RWPE2 (cell line): Measurements from ENCODE around the gene DNAL4.

Source experiments
- ATAC-seq: fragments of 200-7000 bp; cut with Tn5 transposase; 3 replicates; pipeline ENCODE4 v1.9.1; 2021; ENCODE audit warnings: low read depth
- DNase-seq: peaks from one replicate; pipeline ENCODE4 v3.0.0-alpha.2; 2020; ENCODE audit warnings: low spot score
- H3K27ac ChIP-seq: fragments of 450-650 bp; 2 replicates; pipeline ENCODE4 v1.5.1; 2017; ENCODE audit warnings: mild to moderate bottlenecking; ENCODE audit not compliant: poor library complexity, severe bottlenecking
- H3K27me3 ChIP-seq: fragments of 250-450 bp; sonication (Bioruptor Pico); 2 replicates; pipeline ENCODE4 v1.5.1; 2021; ENCODE audit warnings: mild to moderate bottlenecking, moderate library complexity; ENCODE audit not compliant: insufficient read depth, poor library complexity, severe bottlenecking
- H3K36me3 ChIP-seq: fragments of 250-450 bp; sonication (Bioruptor Pico); 2 replicates; pipeline ENCODE4 v1.5.1; 2020; ENCODE audit warnings: low read depth, mild to moderate bottlenecking, moderate library complexity
- H3K4me1 ChIP-seq: fragments of 250-450 bp; sonication (Bioruptor Pico); 2 replicates; pipeline ENCODE4 v1.5.1; 2021; ENCODE audit warnings: mild to moderate bottlenecking, moderate library complexity; ENCODE audit not compliant: insufficient read depth, poor library complexity, severe bottlenecking
- H3K4me3 ChIP-seq: fragments of 250-450 bp; sonication (Bioruptor Pico); 2 replicates; pipeline ENCODE4 v1.5.1; 2021; ENCODE audit warnings: mild to moderate bottlenecking, moderate library complexity; ENCODE audit not compliant: severe bottlenecking
- H3K9me3 ChIP-seq: fragments of 250-450 bp; sonication (Bioruptor Pico); 2 replicates; pipeline ENCODE4 v1.5.1; 2021; ENCODE audit warnings: mild to moderate bottlenecking, moderate library complexity; ENCODE audit not compliant: severe bottlenecking
- CTCF ChIP-seq: fragments of 450-650 bp; IDR thresholded peaks from one replicate; pipeline ENCODE4 v1.5.1; 2017; ENCODE audit warnings: mild to moderate bottlenecking, moderate library complexity; ENCODE audit not compliant: poor library complexity, severe bottlenecking

DNAL4 gene

GRCh38 chr22:38736257-38736570 is 57.7 kb downstream of the DNAL4 start:
- DNase-seq (no peak), ATAC-seq (no peak)
- Histone ChIP-seq H3K4me1 (no peaks in the 10 kb centered on the region), H3K9me3 (no peaks in the 10 kb centered on the region), H3K27me3 (no peaks in the 10 kb centered on the region), H3K36me3 (peaks cover 88% of the 10 kb centered on the region), H3K27ac (no peak overlapping the region), H3K4me3 (no peak overlapping the region)
- no peak for TF ChIP-seq CTCF

- no peak for DNase-seq
- no peak for TF ChIP-seq CTCF
- H3K36me3 ChIP-seq: peaks cover 88% of the 10 kb centered on the region
- no peak overlapping the region for H3K27ac ChIP-seq
- no peaks in the 10 kb centered on the region for H3K4me1 ChIP-seq
- H3K4me3 ChIP-seq: no peak overlapping the region
- ATAC-seq: peak; percentile 13; the same call in 1 of the 3 replicates
- H3K27me3 ChIP-seq: no peaks in the 10 kb centered on the region
- no peaks in the 10 kb centered on the region for H3K9me3 ChIP-seq
These were observed 58.3 kb downstream of the DNAL4 start for GRCh38 chr22:38735465-38736256.

- no peak overlapping the region for H3K4me3 ChIP-seq
- TF ChIP-seq CTCF: no peak
- peaks cover 88% of the 10 kb centered on the region for H3K36me3 ChIP-seq
- H3K4me1 ChIP-seq: no peaks in the 10 kb centered on the region
- DNase-seq: no peak
- no peaks in the 10 kb centered on the region for H3K9me3 ChIP-seq
- no peaks in the 10 kb centered on the region for H3K27me3 ChIP-seq
- ATAC-seq: no peak
- H3K27ac ChIP-seq: no peak overlapping the region
These were observed 58.8 kb downstream of the DNAL4 start for GRCh38 chr22:38735126-38735464.

GRCh38 chr22:38734421-38735100 is 59.4 kb downstream of the DNAL4 start:
- H3K27me3 ChIP-seq: no peaks in the 10 kb centered on the region
- no peak overlapping the region for H3K4me3 ChIP-seq
- H3K36me3 ChIP-seq: peaks cover 86% of the 10 kb centered on the region
- ATAC-seq: no peak
- no peaks in the 10 kb centered on the region for H3K4me1 ChIP-seq
- no peak for DNase-seq
- no peaks in the 10 kb centered on the region for H3K9me3 ChIP-seq
- no peak overlapping the region for H3K27ac ChIP-seq
- TF ChIP-seq CTCF: no peak
